Pons (tissue), 1 donor: ENCODE data around the gene LMAN2L.

Experiments
- DNase-seq: peaks from one replicate; pipeline ENCODE4 v3.0.0-alpha.2; 2016; ENCODE audit warnings: low spot score

LMAN2L gene

GRCh38 chr2:96739633-96740428, at the start of gene LMAN2L:
Gene LMAN2L, minus strand, starts transcription at chr2:96740064. Its CDS starts 24 bp downstream, at chr2:96740040.
- DNase-seq, result peak; percentile 99

- no peak for DNase-seq
Observed at GRCh38 chr2:96789245-96789617, 49.4 kb upstream of the LMAN2L start.

- DNase-seq, result peak; percentile 62
Observed at GRCh38 chr2:96788442-96789244, 48.8 kb upstream of the LMAN2L start.

- DNase-seq, result no peak
Observed at GRCh38 chr2:96787411-96787810, 47.5 kb upstream of the LMAN2L start.

GRCh38 chr2:96783388-96783787, 43.5 kb upstream of the LMAN2L start:
- DNase-seq, result no peak

GRCh38 chr2:96775160-96775559, 35.3 kb upstream of the LMAN2L start:
- no peak for DNase-seq

- no peak for DNase-seq
Observed at GRCh38 chr2:96773922-96774321, 34.1 kb upstream of the LMAN2L start.

GRCh38 chr2:96772903-96773671, 33.2 kb upstream of the LMAN2L start:
- DNase-seq, result no peak

GRCh38 chr2:96771796-96772618, 32.1 kb upstream of the LMAN2L start:
- no peak for DNase-seq

- no peak for DNase-seq
Observed at GRCh38 chr2:96770442-96771202, 30.8 kb upstream of the LMAN2L start.

GRCh38 chr2:96769814-96770213, 29.9 kb upstream of the LMAN2L start:
- DNase-seq, result peak; percentile 55

- no peak for DNase-seq
Observed at GRCh38 chr2:96768083-96768561, 28.3 kb upstream of the LMAN2L start.

- no peak for DNase-seq
Observed at GRCh38 chr2:96767135-96767871, 27.4 kb upstream of the LMAN2L start.

GRCh38 chr2:96764253-96764637, 24.4 kb upstream of the LMAN2L start:
- DNase-seq, result peak; percentile 41

GRCh38 chr2:96763511-96764252, 23.8 kb upstream of the LMAN2L start:
- DNase-seq, result peak; percentile 24

GRCh38 chr2:96762529-96763311, 22.9 kb upstream of the LMAN2L start:
- no peak for DNase-seq

GRCh38 chr2:96760986-96761832, 21.3 kb upstream of the LMAN2L start:
- no peak for DNase-seq
